Ishikawa (cell line): ENCODE results near the gene EZH2.

Experiments used
- CEBPB ChIP-seq: IDR thresholded peaks from 2 replicates; pipeline ENCODE4 v1.6.1; 2012
- CREB1 ChIP-seq: IDR thresholded peaks from 2 replicates; pipeline ENCODE4 v1.6.1; 2012; ENCODE audit warnings: low read depth
- EGR1 ChIP-seq: IDR thresholded peaks from 2 replicates; pipeline ENCODE4 v1.6.1; 2012
- EP300 ChIP-seq: IDR thresholded peaks from 2 replicates; pipeline ENCODE4 v1.6.1; 2012; ENCODE audit warnings: borderline replicate concordance
- FOXM1 ChIP-seq: IDR thresholded peaks from 2 replicates; pipeline ENCODE4 v1.6.1; 2012; ENCODE audit warnings: low read depth, borderline replicate concordance
- NFIC ChIP-seq: IDR thresholded peaks from 2 replicates; pipeline ENCODE4 v1.6.1; 2012
- RAD21 ChIP-seq: IDR thresholded peaks from 2 replicates; pipeline ENCODE4 v1.6.1; 2012; ENCODE audit warnings: low read depth
- TAF1 ChIP-seq: IDR thresholded peaks from 2 replicates; pipeline ENCODE4 v1.6.1; 2012; ENCODE audit warnings: low read depth, mild to moderate bottlenecking
- TCF12 ChIP-seq: IDR thresholded peaks from 2 replicates; pipeline ENCODE4 v1.6.1; 2012; ENCODE audit warnings: low read depth
- TEAD4 ChIP-seq: IDR thresholded peaks from 2 replicates; pipeline ENCODE4 v1.6.1; 2012
- YY1 ChIP-seq: IDR thresholded peaks from 2 replicates; pipeline ENCODE4 v1.6.1; 2012; ENCODE audit warnings: low read depth
- ZBTB7A ChIP-seq: IDR thresholded peaks from 2 replicates; pipeline ENCODE4 v1.6.1; 2012; ENCODE audit warnings: low read depth
- TF ChIP-seq, protein P1 (sequence below): IDR thresholded peaks from 2 replicates; pipeline ENCODE4 v1.6.1; 2012
- TF ChIP-seq, protein P2 (sequence below): IDR thresholded peaks from 2 replicates; pipeline ENCODE4 v1.6.1; 2012; ENCODE audit warnings: low read depth, mild to moderate bottlenecking
- TF ChIP-seq, protein P3 (sequence below): IDR thresholded peaks from 2 replicates; pipeline ENCODE4 v1.6.1; 2012

EZH2 gene

DNA sequence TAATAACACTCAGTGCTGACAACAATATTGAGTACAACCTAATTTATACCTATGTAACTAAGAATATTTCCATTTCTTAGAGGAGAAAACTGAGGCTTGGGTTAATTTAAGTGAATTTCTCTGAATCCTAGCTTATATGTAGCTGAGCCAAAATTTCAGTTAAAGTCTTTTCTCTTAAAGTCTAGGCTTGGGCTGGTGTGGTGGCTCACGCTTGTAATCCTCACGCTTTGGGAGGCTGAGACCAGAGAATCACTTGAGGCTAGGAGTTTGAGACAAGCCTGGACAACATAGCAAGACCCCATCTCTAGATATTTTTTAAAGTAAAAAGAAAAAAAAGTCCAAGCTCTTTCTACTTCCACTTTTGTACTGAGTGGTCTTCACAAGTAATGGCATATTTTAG, 93.2 kb downstream of the EZH2 start:
- TF ChIP-seq ZBTB7A, result no peak
- TF ChIP-seq TCF12, result no peak
- TF ChIP-seq, protein P1, sequence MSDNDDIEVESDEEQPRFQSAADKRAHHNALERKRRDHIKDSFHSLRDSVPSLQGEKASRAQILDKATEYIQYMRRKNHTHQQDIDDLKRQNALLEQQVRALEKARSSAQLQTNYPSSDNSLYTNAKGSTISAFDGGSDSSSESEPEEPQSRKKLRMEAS, result no peak
- no peak for TF ChIP-seq CEBPB
- TF ChIP-seq TAF1, result no peak
- TF ChIP-seq EP300, result no peak
- TF ChIP-seq FOXM1, result no peak
- no peak for TF ChIP-seq TEAD4
- no peak for TF ChIP-seq EGR1
- no peak for TF ChIP-seq CREB1
- no peak for TF ChIP-seq RAD21
- TF ChIP-seq YY1, result no peak
- TF ChIP-seq, protein P2, sequence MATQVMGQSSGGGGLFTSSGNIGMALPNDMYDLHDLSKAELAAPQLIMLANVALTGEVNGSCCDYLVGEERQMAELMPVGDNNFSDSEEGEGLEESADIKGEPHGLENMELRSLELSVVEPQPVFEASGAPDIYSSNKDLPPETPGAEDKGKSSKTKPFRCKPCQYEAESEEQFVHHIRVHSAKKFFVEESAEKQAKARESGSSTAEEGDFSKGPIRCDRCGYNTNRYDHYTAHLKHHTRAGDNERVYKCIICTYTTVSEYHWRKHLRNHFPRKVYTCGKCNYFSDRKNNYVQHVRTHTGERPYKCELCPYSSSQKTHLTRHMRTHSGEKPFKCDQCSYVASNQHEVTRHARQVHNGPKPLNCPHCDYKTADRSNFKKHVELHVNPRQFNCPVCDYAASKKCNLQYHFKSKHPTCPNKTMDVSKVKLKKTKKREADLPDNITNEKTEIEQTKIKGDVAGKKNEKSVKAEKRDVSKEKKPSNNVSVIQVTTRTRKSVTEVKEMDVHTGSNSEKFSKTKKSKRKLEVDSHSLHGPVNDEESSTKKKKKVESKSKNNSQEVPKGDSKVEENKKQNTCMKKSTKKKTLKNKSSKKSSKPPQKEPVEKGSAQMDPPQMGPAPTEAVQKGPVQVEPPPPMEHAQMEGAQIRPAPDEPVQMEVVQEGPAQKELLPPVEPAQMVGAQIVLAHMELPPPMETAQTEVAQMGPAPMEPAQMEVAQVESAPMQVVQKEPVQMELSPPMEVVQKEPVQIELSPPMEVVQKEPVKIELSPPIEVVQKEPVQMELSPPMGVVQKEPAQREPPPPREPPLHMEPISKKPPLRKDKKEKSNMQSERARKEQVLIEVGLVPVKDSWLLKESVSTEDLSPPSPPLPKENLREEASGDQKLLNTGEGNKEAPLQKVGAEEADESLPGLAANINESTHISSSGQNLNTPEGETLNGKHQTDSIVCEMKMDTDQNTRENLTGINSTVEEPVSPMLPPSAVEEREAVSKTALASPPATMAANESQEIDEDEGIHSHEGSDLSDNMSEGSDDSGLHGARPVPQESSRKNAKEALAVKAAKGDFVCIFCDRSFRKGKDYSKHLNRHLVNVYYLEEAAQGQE, result no peak
- TF ChIP-seq NFIC, result no peak
- TF ChIP-seq, protein P3, sequence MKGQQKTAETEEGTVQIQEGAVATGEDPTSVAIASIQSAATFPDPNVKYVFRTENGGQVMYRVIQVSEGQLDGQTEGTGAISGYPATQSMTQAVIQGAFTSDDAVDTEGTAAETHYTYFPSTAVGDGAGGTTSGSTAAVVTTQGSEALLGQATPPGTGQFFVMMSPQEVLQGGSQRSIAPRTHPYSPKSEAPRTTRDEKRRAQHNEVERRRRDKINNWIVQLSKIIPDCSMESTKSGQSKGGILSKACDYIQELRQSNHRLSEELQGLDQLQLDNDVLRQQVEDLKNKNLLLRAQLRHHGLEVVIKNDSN, result no peak

DNA sequence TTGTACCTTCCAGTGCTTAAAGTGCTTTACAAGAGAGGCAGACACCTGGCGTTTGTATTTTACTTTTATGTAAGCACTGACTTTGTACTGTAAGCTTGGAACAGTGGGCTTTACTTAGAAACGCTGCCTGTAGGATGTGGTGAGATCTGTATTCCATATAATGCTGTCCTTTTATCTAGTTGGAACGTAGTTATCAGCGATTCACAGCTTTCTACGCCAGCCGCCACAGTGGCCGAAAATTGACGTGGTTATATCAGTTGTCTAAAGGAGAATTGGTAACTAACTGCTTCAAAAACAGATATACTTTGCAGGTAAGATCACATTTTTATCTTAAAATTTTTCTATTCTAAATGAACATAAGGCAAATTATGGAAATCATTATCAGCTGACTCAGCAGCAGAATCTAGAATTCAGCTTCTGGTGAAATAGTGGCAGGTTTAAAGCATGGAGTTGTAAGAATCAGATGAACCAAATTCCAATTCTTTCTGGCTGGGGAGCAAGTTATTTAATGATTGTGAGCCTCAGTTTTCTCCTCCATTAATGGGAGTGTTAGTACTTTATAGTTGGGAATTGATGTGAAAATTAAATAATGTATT, 93.9 kb downstream of the EZH2 start:
- TF ChIP-seq EP300, result no peak
- TF ChIP-seq, protein P1, result no peak
- TF ChIP-seq EGR1, result no peak
- TF ChIP-seq, protein P3, result no peak
- TF ChIP-seq TEAD4, result no peak
- no peak for TF ChIP-seq FOXM1
- TF ChIP-seq TCF12, result no peak

DNA sequence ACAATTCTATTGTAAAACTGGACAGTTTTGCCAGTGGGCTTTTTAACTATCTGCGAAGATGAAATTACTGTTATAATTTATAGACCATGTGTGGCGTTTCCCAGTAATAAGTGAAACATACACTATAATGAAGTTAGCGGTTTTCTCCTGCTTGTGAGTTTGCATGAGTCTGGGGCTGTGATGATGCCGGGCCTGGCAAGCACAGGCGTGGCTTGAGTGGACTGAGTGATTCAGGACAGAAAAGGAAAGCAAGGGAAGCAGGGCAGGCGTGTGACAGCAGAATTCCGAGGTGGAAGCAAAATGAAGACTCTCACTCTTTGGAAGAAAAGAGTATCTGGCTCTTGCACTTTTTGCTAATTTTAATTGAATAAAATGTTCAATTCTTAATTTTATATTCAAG, 94.9 kb downstream of the EZH2 start:
- no peak for TF ChIP-seq TEAD4

DNA sequence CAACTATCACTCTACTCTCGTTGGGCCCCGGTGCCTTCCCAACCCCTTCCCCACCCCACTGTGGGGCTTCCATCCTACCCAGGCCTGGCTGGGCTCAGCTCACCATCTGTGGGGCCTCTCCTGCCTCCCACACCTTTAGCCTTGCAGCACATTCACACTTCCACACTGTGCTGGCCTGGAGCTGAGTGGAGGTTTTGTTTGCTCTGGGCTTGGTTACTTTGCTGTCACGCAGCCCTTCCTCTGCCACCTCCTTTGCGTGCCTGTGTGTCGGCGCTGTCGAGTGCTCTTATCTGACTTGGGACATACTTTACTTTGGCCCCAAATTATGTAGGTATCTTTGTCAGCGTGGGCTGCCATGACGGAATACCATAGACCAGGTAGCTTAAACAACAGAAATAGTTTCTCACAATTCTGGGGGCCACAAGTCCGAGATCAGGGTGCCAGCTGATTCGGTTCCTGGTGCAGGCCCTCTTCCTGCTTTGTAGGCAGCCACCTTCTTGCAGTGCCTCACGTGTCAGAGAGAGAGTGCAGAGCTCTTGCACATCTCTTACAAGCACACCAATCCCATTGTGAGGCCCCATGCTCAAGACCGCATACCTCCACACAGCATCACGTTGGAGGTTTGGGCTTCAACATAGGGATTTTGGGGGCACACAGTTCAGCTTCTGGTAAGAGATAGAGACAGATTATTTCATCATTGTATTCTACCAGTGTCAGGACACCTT, 96.4 kb downstream of the EZH2 start:
- TF ChIP-seq FOXM1 (no peak), YY1 (no peak), CREB1 (no peak), EGR1 (no peak), ZBTB7A (no peak), RAD21 (no peak)
- TF ChIP-seq, protein P2, result no peak

DNA sequence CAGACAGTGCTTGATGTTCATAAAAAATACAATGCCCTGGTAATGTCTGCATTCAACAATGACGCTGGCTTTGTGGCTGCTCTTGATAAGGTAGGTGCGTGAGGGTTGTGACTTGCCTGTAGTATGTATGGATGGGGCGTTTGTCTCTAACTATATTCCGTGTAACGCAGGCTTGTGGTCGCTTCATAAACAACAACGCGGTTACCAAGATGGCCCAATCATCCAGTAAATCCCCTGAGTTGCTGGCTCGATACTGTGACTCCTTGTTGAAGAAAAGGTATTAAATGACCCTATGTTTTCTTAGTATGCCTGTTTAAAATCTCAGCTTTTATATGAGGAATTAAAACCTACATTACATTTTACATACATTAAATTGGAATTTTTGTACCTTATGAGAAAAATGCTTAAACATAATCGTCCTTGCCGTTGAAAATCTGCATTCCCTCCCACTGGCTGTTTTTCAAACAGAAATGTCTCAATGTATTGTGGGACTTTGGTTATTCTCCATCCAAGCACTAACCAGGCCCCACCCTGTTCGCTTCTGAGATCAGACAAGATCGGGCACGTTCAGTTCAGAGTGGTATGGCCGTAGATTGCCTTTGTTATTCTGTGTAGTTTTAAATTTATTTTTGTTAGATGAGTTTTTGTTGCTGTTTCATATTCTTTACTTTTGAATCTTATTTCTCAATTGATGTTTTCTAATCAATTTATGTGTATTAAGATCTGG, 100.1 kb downstream of the EZH2 start:
- no peak for TF ChIP-seq YY1
- no peak for TF ChIP-seq CEBPB
- no peak for TF ChIP-seq TEAD4
- TF ChIP-seq TCF12, result no peak
- TF ChIP-seq, protein P1, result no peak
- TF ChIP-seq, protein P2, result no peak
- no peak for TF ChIP-seq EGR1
